Mesothelial cell of epicardium (in vitro differentiated cells): Measurements from ENCODE around the gene LRRC9. TPM values are rescaled to one million over a fixed set of nuclear protein-coding genes. Genes with fewer than 3 reads are reported as not detected.

Source experiments
- DNase-seq, 2 experiments: peaks; one replicate each; pipeline ENCODE4 v3.0.0; 2021; ENCODE audit warnings: low spot score in 2 of 2; ENCODE audit not compliant: unreplicated experiment in 2 of 2
- H3K27ac Mint-ChIP-seq: 2 replicates; pipeline ENCODE4 v1.8.0; 2021; ENCODE audit warnings: mixed read lengths
- H3K27me3 Mint-ChIP-seq: 2 replicates; pipeline ENCODE4 v1.8.0; 2021; ENCODE audit warnings: low read depth, mixed read lengths
- H3K36me3 Mint-ChIP-seq: 2 replicates; pipeline ENCODE4 v1.8.0; 2021; ENCODE audit warnings: mixed read lengths
- H3K4me1 Mint-ChIP-seq: 2 replicates; pipeline ENCODE4 v1.8.0; 2021; ENCODE audit warnings: mixed read lengths
- H3K4me3 Mint-ChIP-seq: 2 replicates; pipeline ENCODE4 v1.8.0; 2021; ENCODE audit warnings: mild to moderate bottlenecking, moderate library complexity, mixed read lengths
- H3K9me3 Mint-ChIP-seq: 2 replicates; pipeline ENCODE4 v1.8.0; 2021; ENCODE audit warnings: mixed read lengths
- total RNA-seq: library from RNA; stranded (reverse); gene quantifications from 3 replicates; pipeline ENCODE4 v1.2.1, GENCODE V29; 2021
- TF ChIP-seq, protein P1 (sequence below): fragments of 200-600 bp; sonication (generic); IDR thresholded peaks from one replicate; pipeline ENCODE4 v1.5.0; 2021; ENCODE audit warnings: antibody characterized with exemption; ENCODE audit not compliant: unreplicated experiment

Gene LRRC9
- total RNA-seq, 1 donor from 2014 or later = 0.45 TPM

DNA sequence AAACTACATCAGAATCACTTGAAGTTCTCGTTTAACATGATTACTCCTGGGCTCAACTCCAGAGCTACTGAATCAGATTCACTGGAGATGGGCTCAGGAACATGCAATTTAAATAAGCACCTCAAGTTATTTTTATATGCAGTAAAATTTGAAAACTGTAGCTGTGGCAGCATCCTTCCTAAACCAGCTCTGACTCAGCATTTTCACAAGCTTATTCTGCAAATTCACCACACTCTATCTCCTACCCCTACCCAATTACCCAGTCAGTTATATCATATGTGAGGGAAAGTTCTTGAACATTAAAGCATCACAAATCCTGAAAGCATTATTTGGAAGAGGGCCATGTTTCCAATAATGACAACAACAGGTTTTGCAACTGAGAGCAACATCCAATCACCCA lies 24.2 kb upstream of the LRRC9 start:
- Mint-ChIP-seq H3K4me1 (no peaks in the 10 kb centered on the region), H3K27ac (no peak overlapping the region), H3K27me3 (peaks cover 44% of the 10 kb centered on the region), H3K36me3 (no peaks in the 10 kb centered on the region), H3K9me3 (no peaks in the 10 kb centered on the region), H3K4me3 (no peak overlapping the region)
- no peak for DNase-seq
- TF ChIP-seq, protein P1, sequence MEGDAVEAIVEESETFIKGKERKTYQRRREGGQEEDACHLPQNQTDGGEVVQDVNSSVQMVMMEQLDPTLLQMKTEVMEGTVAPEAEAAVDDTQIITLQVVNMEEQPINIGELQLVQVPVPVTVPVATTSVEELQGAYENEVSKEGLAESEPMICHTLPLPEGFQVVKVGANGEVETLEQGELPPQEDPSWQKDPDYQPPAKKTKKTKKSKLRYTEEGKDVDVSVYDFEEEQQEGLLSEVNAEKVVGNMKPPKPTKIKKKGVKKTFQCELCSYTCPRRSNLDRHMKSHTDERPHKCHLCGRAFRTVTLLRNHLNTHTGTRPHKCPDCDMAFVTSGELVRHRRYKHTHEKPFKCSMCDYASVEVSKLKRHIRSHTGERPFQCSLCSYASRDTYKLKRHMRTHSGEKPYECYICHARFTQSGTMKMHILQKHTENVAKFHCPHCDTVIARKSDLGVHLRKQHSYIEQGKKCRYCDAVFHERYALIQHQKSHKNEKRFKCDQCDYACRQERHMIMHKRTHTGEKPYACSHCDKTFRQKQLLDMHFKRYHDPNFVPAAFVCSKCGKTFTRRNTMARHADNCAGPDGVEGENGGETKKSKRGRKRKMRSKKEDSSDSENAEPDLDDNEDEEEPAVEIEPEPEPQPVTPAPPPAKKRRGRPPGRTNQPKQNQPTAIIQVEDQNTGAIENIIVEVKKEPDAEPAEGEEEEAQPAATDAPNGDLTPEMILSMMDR = no peak

DNA sequence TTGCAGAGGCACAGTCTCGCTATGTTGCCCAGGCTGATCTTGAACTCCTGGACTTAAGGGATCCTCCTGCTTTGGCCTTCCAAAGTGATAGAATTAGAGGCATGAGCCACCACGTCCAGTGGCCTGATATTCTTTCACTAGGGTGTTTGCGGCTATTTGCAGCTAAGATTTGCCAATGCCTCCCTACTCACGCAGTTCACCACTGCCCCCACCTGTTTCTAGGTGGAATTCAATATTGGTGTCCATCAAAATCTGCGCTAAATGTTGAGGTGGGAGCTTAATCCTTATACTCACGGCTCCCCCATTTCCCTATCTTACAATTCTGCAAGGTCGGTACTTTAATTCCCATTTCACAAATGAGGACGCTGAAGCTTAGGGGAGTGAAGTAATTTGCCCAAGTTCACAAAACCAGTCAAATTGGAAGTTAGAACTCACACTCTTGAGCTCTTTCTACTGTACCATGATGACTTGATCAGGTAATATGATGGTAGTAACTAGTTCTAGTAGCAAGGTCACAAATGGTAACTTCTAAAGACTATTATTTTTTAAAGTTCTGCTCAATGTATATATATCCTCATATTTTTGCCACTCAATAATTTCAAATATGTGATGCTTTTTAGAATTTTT lies 22.1 kb upstream of the LRRC9 start:
- H3K4me3 Mint-ChIP-seq = no peak overlapping the region
- H3K9me3 Mint-ChIP-seq = no peaks in the 10 kb centered on the region
- no peak for DNase-seq
- TF ChIP-seq, protein P1 = no peak
- H3K4me1 Mint-ChIP-seq = no peaks in the 10 kb centered on the region
- no peak overlapping the region for H3K27ac Mint-ChIP-seq
- H3K36me3 Mint-ChIP-seq = no peaks in the 10 kb centered on the region
- peaks cover 43% of the 10 kb centered on the region for H3K27me3 Mint-ChIP-seq

DNA sequence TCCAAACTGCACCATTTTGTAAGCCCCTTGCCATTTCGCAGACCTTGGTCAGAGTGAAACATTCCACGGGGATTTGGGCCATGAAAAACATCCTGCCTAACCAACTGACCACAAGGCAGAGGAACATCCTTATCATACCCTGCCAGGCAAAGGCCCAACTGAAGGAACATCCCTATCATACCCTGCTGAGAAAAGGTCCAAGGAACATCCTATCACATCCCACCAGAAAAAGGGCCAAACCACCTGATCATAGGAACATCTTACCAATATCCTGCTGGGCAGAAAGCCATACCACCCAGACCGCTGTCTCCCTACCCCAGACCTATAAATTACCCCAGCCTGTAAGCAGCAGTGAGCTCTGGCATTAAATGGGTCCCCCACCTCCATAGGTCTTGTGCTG lies 19.4 kb upstream of the LRRC9 start:
- Mint-ChIP-seq H3K27me3 (peaks cover 41% of the 10 kb centered on the region), H3K4me3 (no peak overlapping the region), H3K36me3 (no peaks in the 10 kb centered on the region), H3K27ac (no peak overlapping the region), H3K9me3 (no peaks in the 10 kb centered on the region), H3K4me1 (no peaks in the 10 kb centered on the region)
- TF ChIP-seq, protein P1 = no peak
- DNase-seq = no peak

DNA sequence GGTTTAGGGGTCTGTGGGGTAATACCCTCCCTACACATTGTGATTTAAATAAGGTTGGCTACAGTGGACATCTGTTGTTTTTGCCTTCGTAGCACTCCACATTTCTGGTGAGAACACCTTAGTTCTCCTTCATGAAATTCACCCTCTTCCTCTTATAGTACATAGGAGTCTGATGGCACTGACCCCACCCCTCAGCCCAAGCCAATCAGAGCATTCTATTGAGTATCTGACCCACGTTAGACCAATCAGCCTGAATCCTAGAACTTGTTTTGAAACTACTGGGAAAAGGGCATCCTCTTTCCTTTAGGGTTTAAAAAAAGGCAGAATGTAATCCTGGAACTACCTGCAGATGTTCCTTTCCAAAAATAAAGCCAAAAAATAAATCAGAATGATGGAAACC lies 15.8 kb upstream of the LRRC9 start:
- Mint-ChIP-seq H3K9me3 (no peaks in the 10 kb centered on the region), H3K27ac (no peak overlapping the region), H3K36me3 (no peaks in the 10 kb centered on the region), H3K27me3 (peaks cover 24% of the 10 kb centered on the region), H3K4me3 (no peak overlapping the region), H3K4me1 (no peaks in the 10 kb centered on the region)
- TF ChIP-seq, protein P1 = no peak
- no peak for DNase-seq

DNA sequence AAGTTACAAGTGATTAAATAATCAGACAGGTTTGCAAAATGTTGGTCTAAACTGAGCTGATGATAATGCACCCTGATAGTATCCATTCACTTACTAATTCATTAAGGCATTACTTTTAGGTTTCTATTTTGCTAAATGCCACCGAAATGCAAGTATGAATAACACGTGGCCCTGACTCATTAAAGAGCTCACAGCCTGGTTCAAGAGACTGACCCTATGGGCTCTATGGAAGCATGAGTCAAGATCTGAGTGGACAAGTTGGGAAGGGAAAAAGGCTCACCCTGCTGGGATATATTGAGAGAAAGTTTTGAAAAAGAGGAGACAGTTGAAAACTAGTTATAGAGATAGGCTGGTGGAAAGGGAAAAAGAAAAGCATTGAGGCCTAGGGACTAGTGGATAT lies 14.8 kb upstream of the LRRC9 start:
- DNase-seq = no peak
- no peak overlapping the region for H3K27ac Mint-ChIP-seq
- peaks cover 26% of the 10 kb centered on the region for H3K27me3 Mint-ChIP-seq
- no peak overlapping the region for H3K4me3 Mint-ChIP-seq
- H3K9me3 Mint-ChIP-seq = no peaks in the 10 kb centered on the region
- no peaks in the 10 kb centered on the region for H3K4me1 Mint-ChIP-seq
- TF ChIP-seq, protein P1 = no peak
- H3K36me3 Mint-ChIP-seq = no peaks in the 10 kb centered on the region

DNA sequence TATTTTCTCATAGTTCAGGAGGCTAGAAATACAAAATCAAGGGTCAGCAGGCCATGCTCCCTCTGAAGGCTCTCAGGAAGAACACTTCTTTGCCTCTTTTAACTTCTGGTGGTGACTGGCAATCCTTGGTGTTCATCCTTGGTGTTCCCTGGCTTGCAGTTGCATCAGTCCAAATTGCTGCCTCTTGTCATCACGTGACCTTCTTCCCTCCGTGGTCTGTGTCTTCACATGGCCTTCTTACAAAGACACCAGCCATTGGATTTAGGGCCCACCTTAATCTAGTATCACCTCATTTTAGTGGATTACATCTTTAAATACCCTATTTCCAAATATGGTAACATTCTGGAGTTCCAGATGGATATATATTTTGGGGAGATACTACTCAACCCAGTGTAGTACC lies 7.5 kb upstream of the LRRC9 start:
- Mint-ChIP-seq H3K27me3 (peaks cover 19% of the 10 kb centered on the region), H3K27ac (no peak overlapping the region), H3K9me3 (no peaks in the 10 kb centered on the region), H3K36me3 (no peaks in the 10 kb centered on the region), H3K4me1 (no peaks in the 10 kb centered on the region), H3K4me3 (no peak overlapping the region)
- no peak for DNase-seq
- TF ChIP-seq, protein P1 = no peak
